Adrenal gland (tissue), 12 donors: ENCODE results near the gene CDH9. TPM values are rescaled to one million over a fixed set of nuclear protein-coding genes. Genes with fewer than 3 reads are reported as not detected.

Source experiments
- DNase-seq, 7 donors: peaks; one replicate each; pipeline ENCODE4 v3.0.0-alpha.2; 2019 to 2020
- H3K27ac ChIP-seq, 5 donors: fragments of 200-600 bp; sonication (generic) in 4 of 5; 1 replicate in 3 of 5; 2 replicates in 2 of 5; pipeline versions ENCODE4 v1.5.1 to v1.8.0; 2016 to 2020; ENCODE audit warnings: mild to moderate bottlenecking in 1 of 5
- H3K27me3 ChIP-seq: fragments of 200-600 bp; 2 replicates; pipeline ENCODE4 v1.8.0; 2021
- H3K36me3 ChIP-seq, 2 donors: fragments of 200-600 bp; replicated peaks in 1 of 2; 1 replicate in 1 of 2; 2 replicates in 1 of 2; pipeline versions ENCODE4 v1.5.1 to v1.8.0; 2018 to 2022
- H3K4me1 ChIP-seq, 2 donors: fragments of 200-600 bp; replicated peaks in 1 of 2; 1 replicate in 1 of 2; 2 replicates in 1 of 2; pipeline versions ENCODE4 v1.5.1 to v1.8.0; 2018 to 2021
- H3K4me3 ChIP-seq, 4 donors: fragments of 200-600 bp; sonication (generic) in 3 of 4; one replicate each; pipeline ENCODE4 v1.5.1; 2016 to 2018
- H3K9me3 ChIP-seq, 3 donors: fragments of 200-600 bp; sonication (generic) in 1 of 3; replicated peaks in 1 of 3; 1 replicate in 2 of 3; 2 replicates in 1 of 3; pipeline versions ENCODE4 v1.5.1 to v1.8.0; 2016 to 2021
- POLR2A ChIP-seq, 2 donors: fragments of 450-650 bp; IDR thresholded peaks; one replicate each; pipeline ENCODE4 v1.6.1; 2017; ENCODE audit warnings: antibody characterized with exemption in 2 of 2, mild to moderate bottlenecking in 2 of 2, moderate library complexity in 1 of 2
- WGBS, 4 donors: extraction: QIAGEN DNeasy Blood & Tissue Kit in 2 of 4; methylation state at CpG; one replicate each; pipeline versions ENCODE4 v1.1.5 to v1.1.7; 2013 to 2017; 5-methylcytosine and 5-hydroxymethylcytosine counted together
- intact Hi-C, 2 donors: fragments of 100-400 bp; cut with DNase I; formaldehyde crosslinking; loops; one replicate each; pipeline versions ENCODE4 v1.14.1 to v1.15.0; 2022 to 2023
- polyA plus RNA-seq, 3 donors: library from polyadenylated mRNA; stranded (reverse); fragments of 200-250 nt in 2 of 3; fragments of 350-450 nt in 1 of 3; fragmentation: Illumina TruSeq in 1 of 3; extraction: RNeasy Lipid Tissue Mini Kit (QIAGEN cat#74804) in 1 of 3; gene quantifications; one replicate each; pipeline ENCODE4 v1.2.3, GENCODE V29; 2013 to 2014
- total RNA-seq, 9 donors: library from RNA; depleted of rRNA in 4 of 9; stranded (reverse); fragments of >200 nt in 4 of 9; fragments of 120-200 nt in 1 of 9; fragmentation: NEBNext Ultra II Directional in 1 of 9; extraction: Animal tissue kit (Norgen Biotek cat#: 25700) in 1 of 9; gene quantifications; one replicate each; pipeline versions ENCODE4 v1.1.0 to v1.2.4, GENCODE V29; 2013 to 2023
- TF ChIP-seq, protein P1 (sequence below), 6 experiments: fragments of 450-650 bp in 4 of 6; fragments of 200-600 bp in 2 of 6; sonication (generic) in 1 of 6; IDR thresholded peaks; 1 replicate in 5 of 6; 2 replicates in 1 of 6; pipeline versions ENCODE4 v1.5.1 to v1.8.0; 2016 to 2021; ENCODE audit warnings: antibody characterized with exemption in 6 of 6, mild to moderate bottlenecking in 2 of 6, moderate library complexity in 1 of 6
- donor health status: healthy with polysubstance abuse.
- donor health status: Bipolar disorder and iron deficiency.
- donor health status: DM: yes; HTN: yes; CAD: no.
- donor health status: DM: no; HTN: no; CAD: no.
- donor health status: DM: no; HTN: no; CAD: no.
- donor health status: DM: yes; HTN: yes; CAD: no.

Gene CDH9
- total and polyA plus RNA-seq, 12 donors, result 0.13 to 1.3 (median 0.16) TPM; not detected in 7

DNA sequence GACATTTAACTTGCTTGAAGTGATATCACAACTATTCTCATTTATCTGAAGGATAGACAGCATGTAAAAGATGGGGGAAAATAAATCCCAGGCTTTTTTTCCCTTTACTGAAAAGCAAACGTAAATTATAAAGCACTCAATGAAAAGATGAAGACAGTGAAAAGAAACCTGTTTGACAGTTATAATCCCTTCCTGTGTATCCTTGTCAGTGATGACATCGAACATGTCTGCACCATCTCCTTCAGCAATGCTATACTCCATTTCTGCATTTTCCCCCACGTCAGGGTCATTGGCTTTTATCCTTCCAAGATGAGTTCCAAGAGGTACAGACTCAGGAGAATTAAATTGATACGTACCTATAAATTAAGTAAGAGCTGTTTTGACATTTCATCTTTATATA lies 134.9 kb downstream of the CDH9 start:
- H3K36me3 ChIP-seq, result no peaks in the 10 kb centered on the region
- TF ChIP-seq, protein P1, sequence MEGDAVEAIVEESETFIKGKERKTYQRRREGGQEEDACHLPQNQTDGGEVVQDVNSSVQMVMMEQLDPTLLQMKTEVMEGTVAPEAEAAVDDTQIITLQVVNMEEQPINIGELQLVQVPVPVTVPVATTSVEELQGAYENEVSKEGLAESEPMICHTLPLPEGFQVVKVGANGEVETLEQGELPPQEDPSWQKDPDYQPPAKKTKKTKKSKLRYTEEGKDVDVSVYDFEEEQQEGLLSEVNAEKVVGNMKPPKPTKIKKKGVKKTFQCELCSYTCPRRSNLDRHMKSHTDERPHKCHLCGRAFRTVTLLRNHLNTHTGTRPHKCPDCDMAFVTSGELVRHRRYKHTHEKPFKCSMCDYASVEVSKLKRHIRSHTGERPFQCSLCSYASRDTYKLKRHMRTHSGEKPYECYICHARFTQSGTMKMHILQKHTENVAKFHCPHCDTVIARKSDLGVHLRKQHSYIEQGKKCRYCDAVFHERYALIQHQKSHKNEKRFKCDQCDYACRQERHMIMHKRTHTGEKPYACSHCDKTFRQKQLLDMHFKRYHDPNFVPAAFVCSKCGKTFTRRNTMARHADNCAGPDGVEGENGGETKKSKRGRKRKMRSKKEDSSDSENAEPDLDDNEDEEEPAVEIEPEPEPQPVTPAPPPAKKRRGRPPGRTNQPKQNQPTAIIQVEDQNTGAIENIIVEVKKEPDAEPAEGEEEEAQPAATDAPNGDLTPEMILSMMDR (IDR thresholded peaks at IDR 0.05), result no peak
- DNase-seq, result no peak
- H3K27ac ChIP-seq, result no peak overlapping the region
- no peaks in the 10 kb centered on the region for H3K4me1 ChIP-seq
- no peak overlapping the region for H3K4me3 ChIP-seq
- 68 to 74% (median 70%) methylated on average over 4 of the region's 4 CpGs for WGBS, 4 donors
- intact Hi-C loops, result no loop called here
- H3K27me3 ChIP-seq, result no peaks in the 10 kb centered on the region
- H3K9me3 ChIP-seq, result no peaks in the 10 kb centered on the region

- Histone ChIP-seq H3K36me3 (no peaks in the 10 kb centered on the region), H3K27me3 (no peaks in the 10 kb centered on the region), H3K4me1 (no peaks in the 10 kb centered on the region), H3K9me3 (no peaks in the 10 kb centered on the region), H3K27ac (no peak overlapping the region), H3K4me3 (no peak overlapping the region)
- intact Hi-C loops, result no loop called here
- no peak for DNase-seq
- TF ChIP-seq, protein P1 (IDR thresholded peaks at IDR 0.05), result no peak
- TF ChIP-seq POLR2A (IDR thresholded peaks at IDR 0.05), result no peak
Measured at GRCh38 chr5:26894719-26895263, 143.6 kb downstream of the CDH9 start.

DNA sequence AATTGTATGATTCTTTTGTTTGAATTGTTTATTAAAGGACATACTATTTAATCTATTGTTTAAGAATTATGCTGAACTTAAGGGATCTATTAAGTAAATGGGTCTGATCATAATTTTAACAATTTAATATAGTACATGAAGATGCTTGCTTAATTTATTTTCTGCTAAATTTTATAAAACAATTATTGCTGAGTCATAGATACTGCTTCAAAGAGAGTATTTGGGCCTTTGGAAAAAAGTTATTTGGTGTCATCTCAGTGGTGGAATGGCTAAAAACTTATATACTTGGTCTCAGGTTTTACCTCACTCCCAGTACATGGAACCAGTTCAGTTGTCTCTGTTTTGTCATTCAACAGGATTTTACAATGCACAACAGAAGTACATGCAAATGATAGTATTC lies 145.3 kb downstream of the CDH9 start:
- intact Hi-C loops, result no loop called here
- Histone ChIP-seq H3K4me1 (no peaks in the 10 kb centered on the region), H3K36me3 (no peaks in the 10 kb centered on the region), H3K4me3 (no peak overlapping the region), H3K27ac (no peak overlapping the region), H3K27me3 (no peaks in the 10 kb centered on the region), H3K9me3 (no peaks in the 10 kb centered on the region)
- DNase-seq, result no peak
- TF ChIP-seq, protein P1 (IDR thresholded peaks at IDR 0.05), result no peak

- Histone ChIP-seq H3K27me3 (no peaks in the 10 kb centered on the region), H3K4me1 (no peaks in the 10 kb centered on the region), H3K27ac (no peak overlapping the region), H3K9me3 (no peaks in the 10 kb centered on the region), H3K4me3 (no peak overlapping the region), H3K36me3 (no peaks in the 10 kb centered on the region)
- DNase-seq, result no peak
- 54 to 67% (median 57%) methylated on average over 3 of the region's 3 CpGs for WGBS, 4 donors
- intact Hi-C loops, result no loop called here
- TF ChIP-seq, protein P1 (IDR thresholded peaks at IDR 0.05), result no peak
- no peak for TF ChIP-seq POLR2A (IDR thresholded peaks at IDR 0.05)
Measured at GRCh38 chr5:26889815-26890214, 148.6 kb downstream of the CDH9 start.
